ENCODE measurements around the gene SHB.

DNA sequence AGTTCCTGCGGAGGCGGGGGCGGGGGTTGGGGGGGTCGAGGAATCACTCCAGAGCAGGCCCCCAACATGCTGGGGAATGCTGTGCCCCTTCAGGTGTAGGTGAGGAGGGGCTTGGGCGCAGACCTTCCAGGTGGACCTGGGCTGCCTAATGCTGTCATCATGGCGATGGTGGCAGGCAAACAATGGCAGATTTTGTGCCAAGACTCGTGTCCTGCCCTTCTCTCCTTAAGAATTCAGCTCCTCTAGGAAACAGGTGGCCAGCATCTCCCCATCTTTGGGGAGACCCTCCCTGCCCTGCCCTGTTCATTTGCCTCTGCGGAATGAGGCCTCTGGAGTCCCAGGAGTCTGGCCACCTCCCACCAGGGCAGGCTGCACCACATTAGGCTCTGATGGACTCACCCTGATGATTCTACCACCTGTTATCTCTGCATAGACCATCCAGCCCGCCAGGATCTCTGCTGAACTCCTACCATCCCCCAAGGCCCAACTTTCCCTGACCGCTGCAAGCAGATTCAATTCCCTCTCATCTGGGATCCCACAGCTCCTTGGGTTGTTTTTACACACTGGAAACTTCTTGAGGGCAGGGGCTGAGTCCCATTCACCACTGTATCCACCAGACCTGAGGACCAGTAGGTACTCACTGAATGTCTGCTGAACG is 154.2 kb downstream of the SHB start:
- TF ChIP-seq, protein P1, sequence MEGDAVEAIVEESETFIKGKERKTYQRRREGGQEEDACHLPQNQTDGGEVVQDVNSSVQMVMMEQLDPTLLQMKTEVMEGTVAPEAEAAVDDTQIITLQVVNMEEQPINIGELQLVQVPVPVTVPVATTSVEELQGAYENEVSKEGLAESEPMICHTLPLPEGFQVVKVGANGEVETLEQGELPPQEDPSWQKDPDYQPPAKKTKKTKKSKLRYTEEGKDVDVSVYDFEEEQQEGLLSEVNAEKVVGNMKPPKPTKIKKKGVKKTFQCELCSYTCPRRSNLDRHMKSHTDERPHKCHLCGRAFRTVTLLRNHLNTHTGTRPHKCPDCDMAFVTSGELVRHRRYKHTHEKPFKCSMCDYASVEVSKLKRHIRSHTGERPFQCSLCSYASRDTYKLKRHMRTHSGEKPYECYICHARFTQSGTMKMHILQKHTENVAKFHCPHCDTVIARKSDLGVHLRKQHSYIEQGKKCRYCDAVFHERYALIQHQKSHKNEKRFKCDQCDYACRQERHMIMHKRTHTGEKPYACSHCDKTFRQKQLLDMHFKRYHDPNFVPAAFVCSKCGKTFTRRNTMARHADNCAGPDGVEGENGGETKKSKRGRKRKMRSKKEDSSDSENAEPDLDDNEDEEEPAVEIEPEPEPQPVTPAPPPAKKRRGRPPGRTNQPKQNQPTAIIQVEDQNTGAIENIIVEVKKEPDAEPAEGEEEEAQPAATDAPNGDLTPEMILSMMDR (optimal IDR thresholded peaks at IDR 0.05 in 1 of 3, IDR thresholded peaks at IDR 0.05 in 1 of 3, conservative IDR thresholded peaks at IDR 0.05 in 1 of 3; ENCODE audit: extremely low read depth in 1 of 3, insufficient read depth in 2 of 3, low read length in 3 of 3): no peak
- TF ChIP-seq EZH2 (IDR thresholded peaks at IDR 0.05; ENCODE audit: low read length): no peak
